Mesothelial cell of epicardium (in vitro differentiated cells): ENCODE data around the gene TRIL. TPM values are rescaled to one million over a fixed set of nuclear protein-coding genes. Genes with fewer than 3 reads are reported as not detected.

ENCODE experiments used
- DNase-seq, 2 experiments: peaks; one replicate each; pipeline ENCODE4 v3.0.0; 2021; ENCODE audit warnings: low spot score in 2 of 2; ENCODE audit not compliant: unreplicated experiment in 2 of 2
- H3K27ac Mint-ChIP-seq: 2 replicates; pipeline ENCODE4 v1.8.0; 2021; ENCODE audit warnings: mixed read lengths
- H3K27me3 Mint-ChIP-seq: 2 replicates; pipeline ENCODE4 v1.8.0; 2021; ENCODE audit warnings: low read depth, mixed read lengths
- H3K36me3 Mint-ChIP-seq: 2 replicates; pipeline ENCODE4 v1.8.0; 2021; ENCODE audit warnings: mixed read lengths
- H3K4me1 Mint-ChIP-seq: 2 replicates; pipeline ENCODE4 v1.8.0; 2021; ENCODE audit warnings: mixed read lengths
- H3K4me3 Mint-ChIP-seq: 2 replicates; pipeline ENCODE4 v1.8.0; 2021; ENCODE audit warnings: mild to moderate bottlenecking, moderate library complexity, mixed read lengths
- H3K9me3 Mint-ChIP-seq: 2 replicates; pipeline ENCODE4 v1.8.0; 2021; ENCODE audit warnings: mixed read lengths
- total RNA-seq: library from RNA; stranded (reverse); gene quantifications from 3 replicates; pipeline ENCODE4 v1.2.1, GENCODE V29; 2021
- TF ChIP-seq, protein P1 (sequence below): fragments of 200-600 bp; sonication (generic); IDR thresholded peaks from one replicate; pipeline ENCODE4 v1.5.0; 2021; ENCODE audit warnings: antibody characterized with exemption; ENCODE audit not compliant: unreplicated experiment

Gene TRIL, protein sequence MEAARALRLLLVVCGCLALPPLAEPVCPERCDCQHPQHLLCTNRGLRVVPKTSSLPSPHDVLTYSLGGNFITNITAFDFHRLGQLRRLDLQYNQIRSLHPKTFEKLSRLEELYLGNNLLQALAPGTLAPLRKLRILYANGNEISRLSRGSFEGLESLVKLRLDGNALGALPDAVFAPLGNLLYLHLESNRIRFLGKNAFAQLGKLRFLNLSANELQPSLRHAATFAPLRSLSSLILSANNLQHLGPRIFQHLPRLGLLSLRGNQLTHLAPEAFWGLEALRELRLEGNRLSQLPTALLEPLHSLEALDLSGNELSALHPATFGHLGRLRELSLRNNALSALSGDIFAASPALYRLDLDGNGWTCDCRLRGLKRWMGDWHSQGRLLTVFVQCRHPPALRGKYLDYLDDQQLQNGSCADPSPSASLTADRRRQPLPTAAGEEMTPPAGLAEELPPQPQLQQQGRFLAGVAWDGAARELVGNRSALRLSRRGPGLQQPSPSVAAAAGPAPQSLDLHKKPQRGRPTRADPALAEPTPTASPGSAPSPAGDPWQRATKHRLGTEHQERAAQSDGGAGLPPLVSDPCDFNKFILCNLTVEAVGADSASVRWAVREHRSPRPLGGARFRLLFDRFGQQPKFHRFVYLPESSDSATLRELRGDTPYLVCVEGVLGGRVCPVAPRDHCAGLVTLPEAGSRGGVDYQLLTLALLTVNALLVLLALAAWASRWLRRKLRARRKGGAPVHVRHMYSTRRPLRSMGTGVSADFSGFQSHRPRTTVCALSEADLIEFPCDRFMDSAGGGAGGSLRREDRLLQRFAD
- total RNA-seq, result 11.9 to 14.2 TPM (median 13.4 TPM) in 3 replicates

DNA sequence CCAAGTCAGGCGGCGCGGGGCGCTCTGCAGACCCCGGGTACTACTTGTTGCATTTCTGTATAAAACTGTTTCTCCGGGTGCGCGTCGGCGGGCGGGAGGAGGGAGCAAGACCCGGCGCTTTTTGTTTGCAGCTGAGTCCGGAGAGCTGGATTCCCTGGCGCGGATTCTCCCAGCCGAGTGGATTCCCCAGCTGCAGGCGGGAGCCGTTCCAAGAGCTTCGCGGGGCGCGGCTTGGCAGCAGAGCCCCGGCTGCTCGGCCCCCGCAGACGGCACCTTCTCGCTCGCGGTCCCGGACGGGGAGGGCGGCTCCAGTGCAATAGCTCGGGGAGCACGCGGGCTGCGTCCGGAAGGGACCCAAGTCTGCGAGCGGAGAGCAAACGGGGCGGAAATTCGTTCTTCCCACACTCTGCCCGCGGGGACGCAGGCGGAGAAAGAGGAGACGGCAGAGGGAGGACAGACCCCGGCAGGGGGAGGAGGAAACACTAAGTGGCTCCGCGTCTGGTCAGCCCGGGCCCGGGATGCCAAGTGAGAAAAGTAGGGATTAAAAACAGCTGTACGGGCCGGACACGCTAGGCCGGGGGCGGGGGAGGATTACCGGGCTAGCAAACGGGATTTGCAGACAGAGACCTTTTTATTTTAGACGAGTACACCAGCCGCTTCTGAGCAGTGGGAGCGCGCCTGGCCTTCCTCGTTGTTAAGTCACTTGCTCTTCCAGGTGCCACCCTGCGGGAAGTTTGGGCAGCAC lies at the start of gene TRIL:
Gene TRIL (minus strand): TSS at position 96 of the 745 bp plus-strand sequence. CDS start 284 bp downstream, outside the sequence.
- peaks cover 22% of the 10 kb centered on the region for H3K4me1 Mint-ChIP-seq
- TF ChIP-seq, protein P1, sequence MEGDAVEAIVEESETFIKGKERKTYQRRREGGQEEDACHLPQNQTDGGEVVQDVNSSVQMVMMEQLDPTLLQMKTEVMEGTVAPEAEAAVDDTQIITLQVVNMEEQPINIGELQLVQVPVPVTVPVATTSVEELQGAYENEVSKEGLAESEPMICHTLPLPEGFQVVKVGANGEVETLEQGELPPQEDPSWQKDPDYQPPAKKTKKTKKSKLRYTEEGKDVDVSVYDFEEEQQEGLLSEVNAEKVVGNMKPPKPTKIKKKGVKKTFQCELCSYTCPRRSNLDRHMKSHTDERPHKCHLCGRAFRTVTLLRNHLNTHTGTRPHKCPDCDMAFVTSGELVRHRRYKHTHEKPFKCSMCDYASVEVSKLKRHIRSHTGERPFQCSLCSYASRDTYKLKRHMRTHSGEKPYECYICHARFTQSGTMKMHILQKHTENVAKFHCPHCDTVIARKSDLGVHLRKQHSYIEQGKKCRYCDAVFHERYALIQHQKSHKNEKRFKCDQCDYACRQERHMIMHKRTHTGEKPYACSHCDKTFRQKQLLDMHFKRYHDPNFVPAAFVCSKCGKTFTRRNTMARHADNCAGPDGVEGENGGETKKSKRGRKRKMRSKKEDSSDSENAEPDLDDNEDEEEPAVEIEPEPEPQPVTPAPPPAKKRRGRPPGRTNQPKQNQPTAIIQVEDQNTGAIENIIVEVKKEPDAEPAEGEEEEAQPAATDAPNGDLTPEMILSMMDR, result no peak
- peak within 1 kb of the TSS; percentile 81 for H3K4me3 Mint-ChIP-seq
- DNase-seq, result peak; percentile 44 to 81
- peaks cover 23% of the 10 kb centered on the region for H3K27me3 Mint-ChIP-seq
- no peaks in the 10 kb centered on the region for H3K36me3 Mint-ChIP-seq
- no peaks in the 10 kb centered on the region for H3K9me3 Mint-ChIP-seq
- peak within 1 kb of the TSS; percentile 87 for H3K27ac Mint-ChIP-seq

DNA sequence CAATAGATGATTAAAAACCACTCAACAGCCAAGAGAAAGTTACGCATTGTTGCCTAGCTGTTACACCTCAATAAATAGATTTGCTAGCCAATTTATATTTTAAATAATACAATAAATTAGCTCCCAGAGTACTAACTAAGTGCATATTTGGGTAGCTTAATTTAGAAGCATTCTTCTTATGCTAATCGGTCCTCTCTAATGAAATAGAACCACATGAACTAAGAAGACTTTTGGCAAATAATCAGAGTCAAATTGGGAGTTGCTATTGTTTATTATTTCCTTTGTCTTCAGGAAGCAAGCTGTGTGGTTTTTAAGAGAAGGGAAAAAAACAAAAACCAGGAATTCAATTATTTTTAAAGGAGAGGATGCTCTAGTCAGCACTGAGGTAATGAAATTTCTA lies 49.0 kb upstream of the TRIL start:
- Mint-ChIP-seq H3K27me3 (no peaks in the 10 kb centered on the region), H3K27ac (no peak overlapping the region), H3K4me3 (no peak overlapping the region), H3K9me3 (peaks cover 20% of the 10 kb centered on the region), H3K36me3 (peaks cover 5% of the 10 kb centered on the region), H3K4me1 (no peaks in the 10 kb centered on the region)
- DNase-seq, result no peak
- TF ChIP-seq, protein P1, result no peak

DNA sequence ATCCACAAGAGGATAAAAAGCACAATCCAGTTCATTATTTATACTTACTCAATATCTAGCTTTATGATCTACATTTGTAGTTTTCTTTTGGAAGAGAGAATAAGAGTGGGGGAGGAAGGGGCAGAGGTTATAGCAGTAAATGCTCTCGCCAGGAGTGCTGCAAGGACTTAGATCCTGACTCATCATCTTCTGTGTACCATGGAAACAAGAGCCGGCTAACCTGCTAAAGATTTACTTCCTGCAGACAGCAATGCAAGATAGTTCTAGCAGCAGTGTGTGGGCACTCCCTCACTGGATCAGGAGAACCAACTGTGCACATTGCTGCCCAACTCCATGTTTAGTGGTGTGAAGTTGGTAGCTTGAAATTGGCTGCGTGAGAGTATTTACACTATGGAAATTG lies 47.7 kb upstream of the TRIL start:
- no peak for DNase-seq
- Mint-ChIP-seq H3K36me3 (peaks cover 5% of the 10 kb centered on the region), H3K27me3 (no peaks in the 10 kb centered on the region), H3K27ac (no peak overlapping the region), H3K9me3 (peaks cover 20% of the 10 kb centered on the region), H3K4me3 (no peak overlapping the region), H3K4me1 (no peaks in the 10 kb centered on the region)
- TF ChIP-seq, protein P1, result no peak

DNA sequence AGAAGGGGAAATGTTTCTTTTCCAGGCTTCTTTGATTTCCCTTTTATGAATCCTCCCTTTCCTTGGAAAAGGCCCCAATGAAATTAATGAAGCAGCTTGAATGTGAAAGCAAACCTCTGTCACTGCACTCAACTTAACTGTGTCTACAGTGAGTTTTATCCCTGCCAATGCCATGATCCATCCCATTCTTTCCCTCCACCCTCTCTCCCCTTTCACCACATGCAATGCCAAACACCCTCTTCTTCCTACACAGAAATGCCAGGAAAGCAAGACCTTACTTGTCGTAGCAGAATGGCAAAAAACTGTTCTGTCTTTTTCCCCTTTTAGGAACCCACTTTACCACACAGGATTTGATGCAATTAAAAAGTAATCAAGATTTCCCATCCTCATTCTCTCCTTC lies 47.3 kb upstream of the TRIL start:
- DNase-seq, result no peak
- peaks cover 20% of the 10 kb centered on the region for H3K9me3 Mint-ChIP-seq
- H3K36me3 Mint-ChIP-seq, result peaks cover 5% of the 10 kb centered on the region
- no peaks in the 10 kb centered on the region for H3K4me1 Mint-ChIP-seq
- H3K4me3 Mint-ChIP-seq, result no peak overlapping the region
- H3K27ac Mint-ChIP-seq, result no peak overlapping the region
- H3K27me3 Mint-ChIP-seq, result no peaks in the 10 kb centered on the region
- TF ChIP-seq, protein P1, result no peak

DNA sequence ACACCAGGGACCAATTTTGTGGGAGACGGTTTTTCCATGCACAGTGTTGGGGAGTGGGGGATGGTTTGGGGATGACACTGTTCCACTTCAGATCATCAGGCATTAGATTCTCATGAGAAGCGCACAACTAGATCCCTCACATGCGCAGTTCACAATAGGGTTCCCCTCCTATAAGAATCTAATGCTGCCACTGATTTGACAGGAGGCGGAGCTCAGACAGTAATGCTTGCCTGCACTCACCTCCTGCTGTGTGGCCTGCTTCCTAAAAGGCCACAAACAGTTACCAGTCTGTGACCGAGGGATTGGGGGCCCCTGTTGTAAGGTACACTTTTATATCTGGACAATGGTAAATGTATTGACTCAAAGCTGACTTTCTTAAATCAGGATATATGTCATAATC lies 45.6 kb upstream of the TRIL start:
- Mint-ChIP-seq H3K9me3 (peaks cover 20% of the 10 kb centered on the region), H3K27ac (no peak overlapping the region), H3K4me1 (peaks cover 3% of the 10 kb centered on the region), H3K36me3 (peaks cover 5% of the 10 kb centered on the region), H3K4me3 (no peak overlapping the region), H3K27me3 (no peaks in the 10 kb centered on the region)
- no peak for DNase-seq
- TF ChIP-seq, protein P1, result no peak
